Activated effector memory CD4-positive, alpha-beta T cell treated with Interleukin-2 at 50 U/mL for 16 hours (primary cell): ENCODE results near the gene PITPNC1.

Experiments
- DNase-seq: peaks from one replicate; pipeline ENCODE4 v3.0.0-alpha.2; 2020

The PITPNC1 gene

DNA sequence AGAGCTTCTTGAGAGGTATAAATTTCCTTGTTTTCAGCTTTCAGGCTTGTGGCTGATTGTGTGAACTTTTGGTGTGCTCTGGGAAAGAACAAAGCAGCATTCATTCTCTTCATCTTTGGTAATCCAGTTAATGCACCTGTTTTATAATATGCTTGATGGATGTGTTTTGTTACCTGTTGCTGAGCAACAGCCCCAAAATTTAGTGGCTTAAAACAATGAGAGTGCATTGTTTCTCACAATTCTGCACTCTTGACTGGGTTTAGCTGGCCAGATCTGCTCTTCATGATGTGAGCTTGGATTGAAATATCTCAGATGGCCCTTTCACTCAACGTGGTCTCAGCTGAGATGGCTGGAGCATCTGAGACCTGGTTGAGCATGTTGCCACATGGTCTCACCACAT is 281.9 kb downstream of the PITPNC1 start:
- no peak for DNase-seq

DNA sequence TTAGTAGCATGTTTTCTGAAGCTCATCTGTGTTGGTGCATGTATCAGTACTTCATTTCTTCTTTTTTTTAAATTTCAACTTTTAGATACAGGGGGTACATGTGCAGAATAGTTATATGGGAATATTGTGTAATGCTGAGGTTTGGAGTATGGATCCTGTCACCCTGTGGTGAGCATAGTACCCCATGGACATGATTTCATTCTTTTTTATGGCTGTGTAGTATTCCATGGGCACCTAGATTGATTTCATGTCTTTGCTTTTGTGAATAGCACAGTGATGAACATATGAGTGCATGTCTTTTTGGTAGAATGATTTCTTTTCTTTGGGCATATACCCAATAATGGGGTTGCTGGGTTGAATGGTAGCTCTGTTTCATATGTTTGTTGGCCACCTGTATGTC is 285.6 kb downstream of the PITPNC1 start:
- no peak for DNase-seq

DNA sequence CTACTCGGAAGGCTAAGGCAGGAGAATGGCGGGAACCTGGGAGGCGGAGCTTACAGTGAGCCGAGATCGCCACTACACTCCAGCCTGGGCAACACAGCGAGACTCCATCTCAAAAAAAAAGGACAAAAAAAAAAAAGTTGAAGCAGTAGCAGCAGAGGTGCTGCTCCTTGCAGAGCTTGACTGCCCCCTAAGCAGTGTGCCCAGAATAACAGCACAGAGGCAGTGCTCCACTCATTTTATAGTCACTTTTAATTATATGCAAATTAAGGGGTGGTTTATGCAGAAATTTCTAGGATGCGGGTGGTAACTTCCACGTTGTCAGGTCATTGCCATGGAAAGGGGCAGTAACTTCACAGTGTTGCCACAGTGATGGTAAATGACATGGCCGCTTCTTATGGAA is 286.4 kb downstream of the PITPNC1 start:
- no peak for DNase-seq

DNA sequence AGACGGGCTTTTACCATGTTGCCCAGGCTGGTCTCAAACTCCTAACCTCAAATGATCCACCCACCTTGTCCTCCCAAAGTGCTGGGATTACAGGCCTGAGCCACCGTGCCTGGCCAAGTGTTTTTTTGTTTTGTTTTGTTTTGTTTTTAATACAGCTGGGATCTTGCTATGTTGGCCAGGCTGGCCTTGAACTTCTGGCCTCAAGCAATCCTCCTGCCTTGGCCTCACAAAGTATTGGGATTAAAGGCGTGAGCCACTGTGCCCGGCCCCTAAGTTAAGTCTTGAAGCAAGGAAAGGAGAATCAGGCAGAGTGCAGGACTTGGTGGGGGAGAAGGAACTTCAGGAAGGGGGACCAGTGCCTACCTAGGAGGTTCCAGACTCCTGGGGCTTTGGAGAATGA is 288.9 kb downstream of the PITPNC1 start:
- no peak for DNase-seq

DNA sequence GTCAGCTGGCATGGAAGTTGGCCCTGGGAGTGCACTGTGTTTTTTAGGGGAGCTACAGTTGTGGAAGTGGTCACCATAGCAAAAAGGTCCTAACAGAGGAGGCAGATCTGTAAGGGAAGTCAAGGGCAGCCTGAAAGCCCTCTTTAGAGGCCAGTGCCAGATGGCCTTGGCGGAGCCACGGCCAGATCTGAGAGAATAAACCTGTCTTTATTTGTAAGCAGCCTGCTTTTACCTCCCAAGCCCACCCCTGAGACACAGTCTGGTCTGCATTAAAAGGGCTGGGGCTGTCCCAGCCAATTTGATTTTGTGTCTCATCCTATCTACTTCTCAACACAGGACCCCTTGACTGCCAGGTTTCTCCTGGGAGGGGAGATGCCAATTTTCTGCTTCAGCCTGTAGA is 289.6 kb downstream of the PITPNC1 start:
- no peak for DNase-seq

DNA sequence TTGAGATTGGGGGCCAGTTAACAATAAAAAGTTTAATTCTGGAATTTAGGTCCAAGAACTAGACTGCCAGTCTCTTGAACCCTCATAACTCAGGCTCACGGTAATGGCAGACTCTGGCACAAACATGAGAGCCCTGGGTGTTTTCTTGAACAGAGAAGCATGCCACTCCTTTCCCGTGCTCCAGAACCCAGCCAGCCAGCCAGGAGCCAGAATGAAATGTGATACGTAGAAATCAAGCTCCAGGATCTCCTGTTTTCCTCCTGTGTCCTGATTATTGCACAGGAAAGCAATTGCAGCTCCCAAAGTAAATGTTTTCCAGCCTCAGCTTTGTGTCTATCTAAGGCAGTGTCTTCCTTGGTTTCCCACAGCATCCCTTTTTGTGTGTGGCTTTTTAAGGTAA is 294.4 kb downstream of the PITPNC1 start:
- DNase-seq, result no peak

DNA sequence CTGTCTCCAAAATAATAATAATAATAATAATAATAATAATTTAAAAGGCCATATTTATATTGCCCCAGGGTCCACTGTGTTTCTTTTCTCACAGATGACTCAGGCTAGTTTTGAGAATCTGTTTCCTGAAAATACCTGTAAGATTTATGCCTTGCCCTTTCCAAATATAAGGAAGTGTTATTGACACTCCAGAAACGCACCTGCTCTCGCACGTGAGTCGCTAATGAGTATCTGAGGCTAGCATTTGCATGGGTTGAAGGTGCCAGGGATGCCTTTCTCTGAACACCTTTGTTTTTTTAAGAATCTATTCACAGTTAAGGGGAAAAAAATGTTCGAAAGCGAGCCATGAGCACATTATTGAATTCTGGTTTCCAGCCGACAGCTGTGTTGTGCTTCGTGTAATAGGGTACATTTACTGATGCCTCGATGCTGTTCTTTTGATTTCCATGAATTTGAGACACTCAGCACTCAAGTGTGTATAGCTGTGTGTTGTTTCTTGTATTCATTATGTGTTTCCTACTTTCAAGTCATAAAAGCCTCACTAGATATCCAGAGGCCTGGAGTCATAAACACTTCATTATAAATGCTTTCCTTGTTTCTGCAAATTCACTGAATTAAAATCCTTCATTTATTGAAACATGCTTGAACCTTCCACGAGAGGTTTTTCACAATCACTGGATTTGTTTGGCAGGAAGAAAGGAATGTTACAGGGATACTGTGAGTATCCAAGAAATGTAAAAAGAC is 295.7 kb downstream of the PITPNC1 start:
- no peak for DNase-seq

DNA sequence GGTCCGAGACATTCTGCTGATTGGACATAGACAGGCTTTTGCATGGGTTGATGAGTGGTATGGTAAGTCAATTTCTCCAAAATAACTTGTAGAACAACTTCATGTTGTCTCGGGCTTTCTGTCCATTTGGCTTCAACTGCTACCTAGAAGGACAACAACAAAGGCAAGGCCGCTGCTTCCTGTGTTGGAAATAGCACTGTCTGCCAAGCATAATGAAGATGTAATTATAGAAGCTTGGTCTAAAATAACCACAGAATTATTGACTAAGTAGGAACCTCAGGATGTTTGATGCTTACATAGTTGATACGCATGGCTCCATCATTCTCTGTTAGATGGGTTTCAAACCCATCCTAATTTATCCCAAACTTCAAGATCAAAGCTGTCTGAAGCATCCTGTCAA is 298.4 kb downstream of the PITPNC1 start:
- no peak for DNase-seq

DNA sequence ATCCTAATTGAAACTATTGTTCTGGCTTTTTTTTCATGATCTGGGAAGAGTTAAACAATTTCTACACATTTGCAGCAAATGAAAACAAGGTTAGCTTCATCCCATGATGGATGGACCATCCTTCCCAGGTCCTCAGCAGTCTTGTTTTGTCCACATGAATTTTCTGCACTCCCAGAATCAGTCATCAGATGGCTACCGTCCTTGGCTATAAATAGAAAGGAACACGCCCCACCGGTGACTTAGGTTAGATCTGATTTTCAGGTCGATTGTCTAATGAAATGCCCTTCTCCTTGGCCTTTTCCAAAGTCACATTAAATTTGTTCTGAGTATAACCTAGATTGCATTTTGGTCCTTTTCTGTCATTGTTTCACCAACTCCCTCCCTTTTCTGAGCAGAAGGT is 299.2 kb downstream of the PITPNC1 start:
- no peak for DNase-seq

DNA sequence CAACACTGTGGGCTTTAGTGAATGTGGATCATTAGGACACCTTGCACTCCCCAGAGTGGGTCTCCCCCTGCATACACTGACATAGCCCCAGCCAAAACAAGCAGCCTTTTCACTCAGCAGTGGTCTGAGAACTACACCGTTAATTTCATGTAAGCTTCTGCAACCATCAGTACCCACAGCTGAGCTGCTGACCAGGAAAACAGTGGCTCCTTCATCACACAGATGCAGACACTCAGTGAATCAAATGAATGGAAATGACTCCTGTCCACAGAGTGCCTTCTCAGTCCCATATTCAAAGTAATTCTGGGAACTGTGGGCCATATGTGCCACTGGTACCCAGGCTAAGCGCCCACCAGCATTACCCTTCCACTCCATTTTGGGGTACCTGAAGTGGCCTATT is 301.3 kb downstream of the PITPNC1 start:
- no peak for DNase-seq

DNA sequence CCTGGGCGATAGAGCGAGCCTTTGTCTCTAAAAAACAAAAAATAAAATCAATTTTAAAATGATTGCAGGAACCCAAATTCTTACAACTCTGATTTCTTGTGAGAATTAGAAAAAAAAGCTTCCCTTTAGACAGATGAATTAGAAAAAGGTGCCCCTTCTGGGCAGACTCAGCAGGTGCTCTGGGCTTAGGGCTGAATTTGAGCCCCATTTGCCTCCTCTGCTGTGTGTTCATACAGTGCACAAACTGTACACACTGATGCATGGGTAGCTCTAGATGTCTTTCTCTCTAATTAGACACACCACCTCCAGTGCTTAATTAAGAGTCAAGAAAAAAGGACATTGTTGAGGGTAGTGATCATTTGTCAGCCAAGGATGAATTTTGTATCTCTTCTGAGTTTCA is 302.1 kb downstream of the PITPNC1 start:
- no peak for DNase-seq

DNA sequence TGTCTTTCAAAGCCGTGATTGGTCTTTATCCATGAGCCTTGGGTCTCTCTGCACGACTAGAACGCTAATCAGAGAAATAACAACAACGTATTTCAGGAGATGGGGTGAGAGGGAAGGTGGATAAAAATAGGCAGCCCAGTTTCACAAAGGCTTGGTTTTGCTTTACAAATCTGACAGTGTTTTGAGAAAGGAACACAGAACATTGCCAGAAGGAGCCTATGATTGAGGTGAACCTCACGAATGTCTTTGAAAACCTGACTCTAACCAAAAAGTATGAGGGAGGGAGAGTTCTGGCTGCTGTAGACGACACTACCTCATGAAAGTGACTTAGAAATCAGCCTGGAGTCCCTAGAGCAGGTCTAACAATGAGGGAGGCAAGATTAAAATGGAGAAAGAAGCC is 302.6 kb downstream of the PITPNC1 start:
- DNase-seq, result no peak

DNA sequence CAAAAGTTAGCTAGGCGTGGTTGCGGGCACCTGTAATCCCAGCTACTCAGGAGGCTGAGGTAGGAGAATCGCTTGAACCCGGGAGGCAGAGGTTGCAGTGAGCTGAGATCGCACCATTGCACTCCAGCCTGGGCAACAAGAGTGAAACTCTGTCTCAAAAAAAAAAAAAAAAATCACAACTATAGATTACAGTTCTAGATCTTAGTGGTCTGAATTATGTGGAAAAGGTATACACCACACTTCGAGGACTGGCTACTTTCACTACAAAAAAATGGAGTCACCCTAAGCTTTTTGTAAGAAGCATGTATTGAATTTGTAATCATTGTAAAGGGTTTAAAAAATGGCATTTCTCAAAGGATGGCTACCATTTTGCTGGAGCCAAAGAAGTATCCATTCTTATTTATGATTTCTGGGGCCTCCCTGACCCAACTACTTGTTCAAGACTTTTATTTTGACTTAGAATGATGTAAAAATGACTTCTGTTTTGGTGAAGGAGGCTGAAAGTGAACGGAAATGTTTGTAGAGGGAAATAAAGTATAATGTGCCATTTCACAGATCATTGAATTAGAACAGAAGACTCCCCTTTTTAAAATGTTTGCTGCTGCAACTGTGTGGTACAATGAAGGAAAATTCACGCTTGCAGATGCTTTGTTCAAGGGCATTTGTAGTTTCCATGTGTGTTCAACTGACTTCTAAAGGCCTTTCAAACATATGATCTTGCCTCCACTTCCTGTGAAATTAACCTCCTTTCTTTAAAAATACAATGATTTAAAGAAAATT is 303.6 kb downstream of the PITPNC1 start:
- DNase-seq, result no peak

DNA sequence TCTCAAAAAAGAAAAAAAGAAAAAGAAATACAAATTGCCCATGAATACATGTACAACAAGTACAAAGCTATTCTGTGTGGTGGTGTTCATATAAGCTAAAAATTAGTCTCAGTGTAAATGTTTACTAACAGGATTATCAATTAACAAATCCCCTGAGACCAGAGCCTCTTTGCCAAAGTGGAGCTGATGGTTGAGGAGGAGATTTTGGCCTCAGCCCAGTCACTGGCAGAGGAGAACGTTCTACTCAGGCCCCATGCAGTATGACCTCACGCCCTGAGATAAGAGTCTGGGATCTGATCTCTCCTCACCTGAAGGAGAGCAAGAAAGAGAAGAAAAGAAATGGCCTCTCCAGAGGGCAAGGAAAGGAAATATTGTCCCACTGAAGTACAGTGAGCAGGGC is 305.1 kb downstream of the PITPNC1 start:
- DNase-seq, result no peak

DNA sequence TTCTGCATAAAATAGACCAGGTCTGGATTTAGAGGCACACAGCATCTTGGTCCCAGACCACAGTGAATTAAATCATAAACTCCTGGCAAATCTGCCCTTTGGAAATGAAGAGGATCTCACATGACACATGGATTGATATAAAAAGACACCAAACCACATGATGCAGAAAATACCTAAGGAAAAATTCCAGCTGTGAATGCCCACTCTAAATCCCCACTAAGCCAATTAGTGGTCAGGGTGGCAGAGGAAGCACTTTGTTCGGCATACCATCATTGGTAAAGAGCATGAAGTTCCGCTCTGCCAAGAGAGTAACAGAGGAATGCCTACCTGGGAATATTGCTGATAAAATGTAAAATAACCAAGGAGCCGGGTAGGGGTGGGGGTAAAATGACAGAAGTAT is 308.3 kb downstream of the PITPNC1 start:
- no peak for DNase-seq

DNA sequence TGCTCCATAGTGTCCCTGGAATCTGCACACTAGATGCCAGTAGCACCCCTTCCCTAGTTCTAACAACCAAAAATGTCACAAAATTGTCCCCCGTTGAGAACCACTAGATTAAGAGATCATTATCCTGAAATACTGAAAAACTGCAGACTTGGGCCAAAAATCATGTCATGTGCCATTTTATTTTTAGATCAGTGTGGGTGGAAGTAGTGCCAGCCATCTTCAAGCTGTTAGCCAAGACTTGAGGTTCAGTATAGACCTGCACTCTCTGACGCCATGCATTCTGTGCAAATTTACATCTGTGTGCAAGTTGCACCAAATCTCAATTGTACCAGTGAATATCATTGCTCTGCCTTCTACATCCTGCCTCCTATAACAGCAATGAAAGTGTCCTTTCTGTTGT is 309.2 kb downstream of the PITPNC1 start:
- DNase-seq, result no peak

DNA sequence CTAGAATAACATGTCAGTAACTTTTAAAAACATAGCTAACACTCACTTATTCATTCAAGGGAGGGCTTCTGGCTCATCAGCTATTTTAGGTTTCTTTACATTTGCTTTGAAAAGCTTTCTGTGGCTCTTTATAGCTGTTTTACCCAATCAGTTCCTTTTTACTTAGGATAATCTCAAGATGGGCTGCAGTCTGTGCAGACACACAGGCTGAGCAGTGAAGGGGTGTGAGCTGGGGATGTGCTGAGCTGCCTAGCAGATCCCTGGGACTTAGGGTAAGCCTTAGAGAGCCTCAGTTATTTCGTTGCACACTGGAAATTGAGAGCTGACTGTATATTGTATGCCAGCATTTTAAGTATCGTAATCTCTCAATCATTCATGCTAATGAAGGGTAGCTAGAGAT is 310.4 kb downstream of the PITPNC1 start:
- DNase-seq, result no peak

DNA sequence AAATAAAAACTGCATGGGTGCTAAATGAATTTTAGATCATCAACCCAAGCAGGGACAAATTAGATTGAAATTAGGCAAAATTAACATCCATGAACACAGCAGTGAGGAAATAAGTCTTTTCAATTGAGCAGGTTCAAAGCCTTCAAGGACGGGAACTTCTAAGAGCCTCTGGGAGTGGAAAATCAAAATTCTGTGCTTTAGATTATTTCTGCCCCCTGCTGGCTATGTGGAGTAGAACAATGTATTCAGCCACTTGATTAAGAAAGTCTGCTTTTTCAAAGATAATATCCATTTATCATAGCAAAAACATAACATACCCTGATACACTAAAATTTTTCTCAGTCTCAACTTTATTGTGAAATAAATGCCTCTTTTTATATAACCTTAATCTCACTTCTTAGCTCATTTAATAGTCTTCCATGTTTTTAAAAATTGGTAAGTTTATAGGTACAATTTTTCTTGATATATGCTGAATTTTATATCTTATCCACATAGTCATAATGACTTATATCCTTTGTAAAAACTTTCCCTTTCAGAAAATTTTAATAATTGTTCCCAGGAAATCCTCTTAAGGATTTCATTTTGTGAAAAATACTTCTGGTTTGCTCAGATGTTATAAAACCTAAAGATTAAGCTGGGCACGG is 312.6 kb downstream of the PITPNC1 start:
- no peak for DNase-seq

DNA sequence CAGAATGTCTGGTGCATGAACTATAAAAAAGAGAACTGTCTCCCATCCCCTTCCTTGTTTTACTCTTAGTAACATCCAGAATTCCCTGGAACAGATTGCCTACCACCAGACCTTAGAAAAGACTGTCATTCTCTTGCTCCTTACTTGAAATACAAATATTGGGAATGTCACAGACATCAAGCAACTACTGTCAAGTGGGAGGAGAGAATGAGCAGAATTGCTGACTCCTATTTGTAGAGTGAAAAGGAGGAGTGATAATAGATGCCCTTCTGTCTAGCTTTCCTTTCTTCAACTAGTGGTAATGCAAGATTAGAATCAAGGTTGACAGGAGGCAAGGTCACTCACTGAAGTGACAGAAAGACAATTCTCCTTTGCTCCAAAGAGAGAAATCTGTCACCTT is 316.7 kb downstream of the PITPNC1 start:
- DNase-seq, result no peak

DNA sequence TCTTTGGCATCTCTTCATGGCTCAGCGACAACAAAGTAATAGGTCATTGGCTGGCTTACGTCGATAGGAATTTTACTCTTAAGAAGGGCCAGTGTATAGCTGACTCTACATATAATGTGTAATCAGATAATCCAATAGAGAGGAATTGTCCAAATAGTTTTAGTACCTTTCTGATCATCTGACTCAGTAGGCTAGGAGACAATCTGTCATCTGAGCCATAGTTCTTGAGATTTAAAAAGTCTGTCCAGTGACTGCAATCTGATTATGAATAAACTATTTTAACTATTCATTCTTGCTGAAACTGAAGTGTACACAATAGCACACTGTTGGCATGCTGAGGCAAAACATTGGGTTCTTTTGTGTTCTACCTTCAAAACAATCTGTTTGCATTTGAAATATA is 319.3 kb downstream of the PITPNC1 start:
- no peak for DNase-seq

DNA sequence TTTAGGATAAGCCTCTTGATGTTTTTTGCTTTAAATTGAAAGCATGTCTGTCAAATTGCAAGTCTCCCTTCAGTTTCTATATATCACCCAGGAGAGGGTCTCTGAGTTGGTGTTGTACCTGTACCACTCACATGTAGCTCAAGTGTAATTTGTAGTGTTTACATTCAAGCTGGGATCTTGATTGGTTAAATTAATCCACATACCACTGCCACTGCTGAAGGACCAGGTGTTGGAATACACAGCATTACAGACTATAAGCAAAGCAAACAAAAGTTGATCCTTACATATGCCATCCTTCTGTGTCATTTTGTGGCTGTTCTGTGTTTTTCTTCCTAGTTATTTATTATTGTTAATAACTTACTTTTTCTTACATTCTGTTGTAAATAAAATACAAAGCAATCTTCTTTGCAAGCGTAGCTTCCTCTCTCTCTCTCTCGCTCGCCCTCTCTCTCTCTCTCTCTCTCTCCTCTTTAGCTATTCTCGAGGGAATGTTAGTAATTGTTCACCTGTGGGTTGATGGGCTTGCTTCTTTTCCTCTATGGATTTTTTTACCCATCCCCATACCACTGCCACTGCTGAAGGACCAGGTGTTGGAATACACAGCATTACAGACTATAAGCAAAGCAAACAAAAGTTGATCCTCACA is 319.9 kb downstream of the PITPNC1 start:
- DNase-seq, result no peak

DNA sequence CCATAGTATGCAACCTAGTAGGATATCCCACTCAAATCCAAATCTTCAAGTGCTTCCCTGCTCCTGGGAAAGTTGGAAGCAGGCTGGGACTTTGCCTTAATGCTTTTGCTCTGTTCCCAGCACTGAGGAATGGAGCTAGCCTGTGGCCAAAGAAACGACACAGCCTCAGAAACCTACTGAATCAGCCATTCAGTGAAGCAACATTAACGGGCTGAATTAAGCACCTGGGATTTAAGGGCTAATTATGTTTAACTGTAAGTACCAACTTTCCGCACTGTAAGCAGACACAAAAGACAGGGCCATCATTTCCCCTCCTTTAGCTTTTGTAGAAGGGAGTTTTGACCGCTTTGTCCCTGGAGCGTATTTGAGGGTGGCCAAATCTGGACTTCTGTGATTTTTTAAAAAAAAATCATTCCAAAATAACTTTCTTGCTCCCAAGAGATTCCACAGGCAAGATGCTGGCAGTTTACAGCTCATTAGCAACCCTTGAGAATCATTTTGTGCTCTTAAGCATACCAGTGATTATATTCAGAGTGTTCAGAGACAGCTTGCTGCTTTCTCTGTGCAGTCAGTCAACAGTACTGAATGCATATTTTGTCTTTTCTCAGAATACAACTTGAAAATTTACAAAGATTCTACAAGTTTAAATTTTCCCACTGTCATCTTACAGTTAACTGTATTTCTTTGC is 323.1 kb downstream of the PITPNC1 start:
- DNase-seq, result no peak

DNA sequence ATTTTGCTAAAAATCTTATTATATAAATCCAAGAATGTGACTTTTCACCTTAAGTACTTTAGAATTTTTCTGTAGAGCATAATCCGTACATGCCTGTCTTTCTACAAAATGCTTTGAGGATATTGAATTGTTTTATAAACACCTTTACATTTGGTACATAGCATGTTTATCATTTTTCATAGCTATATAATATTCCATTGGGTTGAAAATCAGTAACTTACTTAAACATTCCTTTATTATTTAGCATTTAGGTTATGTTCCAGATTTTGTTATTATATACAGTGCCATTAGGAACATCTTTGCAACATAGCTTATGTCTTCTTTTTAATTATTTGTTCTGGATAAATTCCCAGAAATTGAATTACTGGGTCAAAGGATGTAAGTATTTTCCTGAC is 323.6 kb downstream of the PITPNC1 start:
- DNase-seq, result no peak
